Neural cell (in vitro differentiated cells): ENCODE results near the gene NOP10.

Experiments used
- EZH2 ChIP-seq: fragments of 200-600, 300-800 bp; shearing (Covaris generic), sonication (generic); IDR thresholded peaks from 2 replicates; pipeline ENCODE4 v1.6.1; 2014; ENCODE audit warnings: antibody characterized with exemption, low read length, borderline replicate concordance, mild to moderate bottlenecking; ENCODE audit not compliant: insufficient read depth, poor library complexity, severe bottlenecking
- POLR2AphosphoS5 ChIP-seq: IDR thresholded peaks from 2 replicates; pipeline ENCODE4 v1.6.1; 2012
- RAD21 ChIP-seq: fragments of 450-650 bp; conservative IDR thresholded peaks from 2 replicates; pipeline ENCODE4 v1.6.1; 2014; ENCODE audit warnings: antibody characterized with exemption, mild to moderate bottlenecking, moderate library complexity
- TAF1 ChIP-seq: IDR thresholded peaks from 2 replicates; pipeline ENCODE4 v1.6.1; 2012; ENCODE audit warnings: low read depth
- TF ChIP-seq, protein P1 (sequence below): fragments of 450-650 bp; IDR thresholded peaks from 2 replicates; pipeline ENCODE4 v1.5.1; 2014; ENCODE audit warnings: antibody characterized with exemption, mild to moderate bottlenecking, moderate library complexity; ENCODE audit not compliant: poor library complexity, severe bottlenecking

DNA sequence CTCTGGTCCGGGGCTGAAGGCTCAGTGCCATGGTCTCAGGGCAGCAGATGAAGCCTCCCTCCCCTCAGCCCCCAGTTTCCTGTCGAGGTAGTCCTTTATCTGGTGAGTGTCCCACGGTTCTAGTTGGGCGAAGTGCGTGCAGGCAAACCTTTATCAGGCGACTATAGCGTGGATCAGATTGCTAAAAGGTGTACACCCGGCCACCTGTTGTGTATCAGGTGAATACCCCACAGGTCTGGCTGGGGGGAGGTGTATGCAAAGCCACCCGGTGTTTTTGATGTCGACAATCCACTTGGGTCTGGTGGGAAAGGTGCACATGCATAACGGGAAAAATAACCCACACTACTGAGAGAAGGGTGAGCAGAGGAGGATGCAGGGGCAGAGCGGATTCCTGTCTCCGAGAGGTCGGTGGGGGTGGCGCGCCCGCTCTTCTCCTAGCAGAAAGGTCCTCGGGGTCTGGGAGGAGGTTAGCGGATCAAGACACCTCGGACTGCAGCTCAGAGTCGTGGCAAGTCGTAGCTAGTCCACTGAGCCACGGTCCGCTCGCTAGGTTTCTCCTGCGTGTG lies 5.9 kb downstream of the NOP10 start:
- TF ChIP-seq, protein P1, sequence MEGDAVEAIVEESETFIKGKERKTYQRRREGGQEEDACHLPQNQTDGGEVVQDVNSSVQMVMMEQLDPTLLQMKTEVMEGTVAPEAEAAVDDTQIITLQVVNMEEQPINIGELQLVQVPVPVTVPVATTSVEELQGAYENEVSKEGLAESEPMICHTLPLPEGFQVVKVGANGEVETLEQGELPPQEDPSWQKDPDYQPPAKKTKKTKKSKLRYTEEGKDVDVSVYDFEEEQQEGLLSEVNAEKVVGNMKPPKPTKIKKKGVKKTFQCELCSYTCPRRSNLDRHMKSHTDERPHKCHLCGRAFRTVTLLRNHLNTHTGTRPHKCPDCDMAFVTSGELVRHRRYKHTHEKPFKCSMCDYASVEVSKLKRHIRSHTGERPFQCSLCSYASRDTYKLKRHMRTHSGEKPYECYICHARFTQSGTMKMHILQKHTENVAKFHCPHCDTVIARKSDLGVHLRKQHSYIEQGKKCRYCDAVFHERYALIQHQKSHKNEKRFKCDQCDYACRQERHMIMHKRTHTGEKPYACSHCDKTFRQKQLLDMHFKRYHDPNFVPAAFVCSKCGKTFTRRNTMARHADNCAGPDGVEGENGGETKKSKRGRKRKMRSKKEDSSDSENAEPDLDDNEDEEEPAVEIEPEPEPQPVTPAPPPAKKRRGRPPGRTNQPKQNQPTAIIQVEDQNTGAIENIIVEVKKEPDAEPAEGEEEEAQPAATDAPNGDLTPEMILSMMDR, result no peak
- TF ChIP-seq POLR2AphosphoS5 (no peak), EZH2 (no peak), TAF1 (no peak), RAD21 (no peak)
